ENCODE data around the gene SLC5A5.

The SLC5A5 gene

GRCh38 chr19:17920527-17920926 is 48.8 kb downstream of the SLC5A5 start:
- H3K9me3 Mint-ChIP-seq, result peaks cover 6% of the 10 kb centered on the region

GRCh38 chr19:17922138-17922537 is 50.4 kb downstream of the SLC5A5 start:
- Mint-ChIP-seq H3K9me3 (no peaks in the 10 kb centered on the region), H3K4me3 (no peak overlapping the region), H3K4me1 (no peaks in the 10 kb centered on the region), H3K36me3 (ENCODE audit: low read depth) (no peaks in the 10 kb centered on the region), H3K27me3 (ENCODE audit: low read depth) (peaks cover 15% of the 10 kb centered on the region), H3K27ac (no peak overlapping the region)
- TF ChIP-seq CTCF (IDR thresholded peaks at IDR 0.05; ENCODE audit: unreplicated experiment in 3 of 3), result no peak

More at GRCh38 chr19:17920527-17920926, 48.8 kb downstream of the SLC5A5 start:
- Mint-ChIP-seq H3K27me3 (ENCODE audit: low read depth) (peaks cover 7% of the 10 kb centered on the region), H3K27ac (no peak overlapping the region), H3K36me3 (ENCODE audit: low read depth) (no peaks in the 10 kb centered on the region), H3K4me1 (no peaks in the 10 kb centered on the region), H3K4me3 (no peak overlapping the region)
- no peak for TF ChIP-seq CTCF (IDR thresholded peaks at IDR 0.05; ENCODE audit: unreplicated experiment in 3 of 3)

- Mint-ChIP-seq H3K9me3 (no peaks in the 10 kb centered on the region), H3K36me3 (ENCODE audit: low read depth) (no peaks in the 10 kb centered on the region), H3K27me3 (ENCODE audit: low read depth) (peaks cover 9% of the 10 kb centered on the region), H3K4me3 (no peak overlapping the region), H3K4me1 (peaks cover 4% of the 10 kb centered on the region), H3K27ac (no peak overlapping the region)
- no peak for TF ChIP-seq CTCF (IDR thresholded peaks at IDR 0.05; ENCODE audit: unreplicated experiment in 3 of 3)
Measured at GRCh38 chr19:17926044-17926443, 54.3 kb downstream of the SLC5A5 start.

GRCh38 chr19:17929056-17929455 is 57.3 kb downstream of the SLC5A5 start:
- H3K27me3 Mint-ChIP-seq (ENCODE audit: low read depth), result peaks cover 9% of the 10 kb centered on the region

GRCh38 chr19:17931532-17932191 is 59.9 kb downstream of the SLC5A5 start:
- Mint-ChIP-seq H3K4me1 (peaks cover 13% of the 10 kb centered on the region), H3K9me3 (no peaks in the 10 kb centered on the region), H3K27ac (peak overlapping the region; percentile 85 to 98 (median 91)), H3K36me3 (ENCODE audit: low read depth) (no peaks in the 10 kb centered on the region), H3K4me3 (peak overlapping the region; percentile 90 to 96 (median 95)), H3K27me3 (ENCODE audit: low read depth) (no peaks in the 10 kb centered on the region)
- TF ChIP-seq CTCF (IDR thresholded peaks at IDR 0.05; ENCODE audit: unreplicated experiment in 3 of 3), result no peak

More at GRCh38 chr19:17929056-17929455, 57.3 kb downstream of the SLC5A5 start:
- Mint-ChIP-seq H3K27ac (no peak overlapping the region), H3K4me1 (peaks cover 13% of the 10 kb centered on the region), H3K9me3 (no peaks in the 10 kb centered on the region), H3K4me3 (peak overlapping the region in 2 of 3 experiments; percentile 36 to 42), H3K36me3 (ENCODE audit: low read depth) (no peaks in the 10 kb centered on the region)
- TF ChIP-seq CTCF (IDR thresholded peaks at IDR 0.05; ENCODE audit: unreplicated experiment in 3 of 3), result no peak

All from nephron (organoid).